ENCODE results near the gene RSU1. TPM values are rescaled to one million over a fixed set of nuclear protein-coding genes. Genes with fewer than 3 reads are reported as not detected.

Gene RSU1
- total and polyA plus RNA-seq, 10 of the 15 experiments (the other 5 are each of a cell fraction or from before 2014, with no cell fraction given): 49.2 to 139 (median 81.3) TPM

DNA sequence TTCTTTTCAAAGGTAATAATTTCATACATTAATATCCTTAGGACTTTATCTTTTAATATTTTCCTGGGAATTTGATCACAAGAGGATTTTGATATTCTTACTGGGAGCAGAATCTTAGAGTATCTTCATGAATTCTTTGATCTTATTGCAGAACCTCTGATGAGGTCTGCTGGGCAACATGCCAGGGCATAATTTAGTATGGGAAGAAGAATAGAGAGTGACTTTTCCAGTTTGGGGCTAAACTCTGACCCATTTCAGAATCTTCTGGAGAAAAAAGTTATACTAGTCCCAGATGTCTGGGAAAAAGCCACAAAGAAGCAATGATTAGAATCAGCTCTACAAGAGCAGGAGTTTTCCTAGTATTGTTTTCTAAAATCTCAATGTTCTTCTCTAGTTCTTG is 28.0 kb upstream of the RSU1 start:
- no peak overlapping the region for H3K27ac ChIP-seq (ENCODE audit: control insufficient read depth, insufficient read depth)
- DNase-seq (ENCODE audit: low read depth, low spot score): no peak
- no peaks in the 10 kb centered on the region for H3K9me3 ChIP-seq (replicated peaks; ENCODE audit: control insufficient read depth, insufficient read depth, low read length)
- H3K4me1 ChIP-seq (ENCODE audit: control insufficient read depth, insufficient read depth, low read length): no peaks in the 10 kb centered on the region
- no peak for FAIRE-seq
- no peak for ATAC-seq
- POLR2A ChIA-PET: no interaction called here
- RAD21 ChIA-PET (ENCODE audit: unreplicated experiment): interaction anchor here (1.3 kb wide), 1 partner anchor 411 kb away, joined by 8 read pairs; no protein-coding TSS in a partner anchor
- no peaks in the 10 kb centered on the region for H3K79me2 ChIP-seq (ENCODE audit: control insufficient read depth, insufficient read depth, low read length)
- no TSS peak for BruUV-seq (replicated peaks)
- H4K20me1 ChIP-seq (ENCODE audit: control insufficient read depth, insufficient read depth): no peaks in the 10 kb centered on the region
- in situ Hi-C loops (cut with MboI) (loop anchor here (5.0 to 25.0 kb wide), 2 partner anchors 412 to 892 kb away; no protein-coding TSS in a partner anchor), intact Hi-C loops (cut with micrococcal nuclease; ENCODE audit: unreplicated experiment) (loop anchor here (5.0 kb wide), 1 partner anchor 897 kb away; no protein-coding TSS in a partner anchor)
- no peak overlapping the region for H3K9ac ChIP-seq (ENCODE audit: control insufficient read depth, insufficient read depth, low read length)
- H3K27me3 ChIP-seq (replicated peaks in 1 of 2; ENCODE audit: control insufficient read depth in 2 of 2, insufficient read depth in 2 of 2, low read length in 1 of 2): no peaks in the 10 kb centered on the region; a peak in 1 of 4 replicates
- SMC1A ChIA-PET (ENCODE audit: uncharacterized antibody, unreplicated experiment): interaction anchor here (0.6 to 2.8 kb wide), 4 partner anchors 11 to 897 kb away, joined by 3 to 9 read pairs (median 5); no protein-coding TSS in a partner anchor
- no peak overlapping the region for H3K4me2 ChIP-seq (ENCODE audit: control insufficient read depth, insufficient read depth)
- H3K4me3 ChIP-seq: no peak overlapping the region
- CTCF ChIA-PET: interaction anchor here (0.6 to 2.3 kb wide), 4 partner anchors 11 to 481 kb away, joined by 3 to 18 read pairs (median 4); no protein-coding TSS in a partner anchor
- H2AFZ ChIP-seq (ENCODE audit: control insufficient read depth, low read depth, low read length): no peak overlapping the region
- H3K36me3 ChIP-seq (ENCODE audit: control insufficient read depth in 2 of 2, insufficient read depth in 2 of 2, low read length in 1 of 2): no peaks in the 10 kb centered on the region
- no peak for TF ChIP-seq ZBED1 (IDR thresholded peaks at IDR 0.05; ENCODE audit: borderline replicate concordance)

DNA sequence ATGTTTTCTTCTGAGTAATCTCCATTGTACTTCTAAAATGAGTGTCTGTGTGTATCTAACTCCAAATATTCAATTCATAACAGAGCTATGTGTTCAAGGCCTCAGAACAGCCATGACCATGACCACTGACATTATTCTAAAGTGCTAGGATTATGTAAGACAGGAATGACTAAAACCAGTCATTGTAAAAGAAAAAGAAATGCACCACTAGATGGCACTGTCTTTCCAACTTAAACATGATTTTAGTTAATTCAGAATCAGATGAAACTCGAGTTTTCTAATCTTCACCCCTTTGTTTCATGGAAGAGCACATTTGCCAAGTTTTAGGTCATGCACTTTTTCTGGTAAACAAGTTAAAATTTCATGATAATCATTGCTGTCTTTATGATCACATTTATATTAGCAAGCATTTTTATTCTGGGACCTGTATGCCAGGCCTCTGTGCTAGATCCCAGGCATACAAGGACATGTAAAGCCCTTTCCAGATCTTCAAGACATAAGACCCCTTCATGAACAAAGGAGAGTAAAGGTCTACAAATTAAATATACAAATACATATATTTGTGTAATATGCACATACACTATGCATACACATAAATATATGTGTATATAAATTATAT is 26.1 kb upstream of the RSU1 start:
- Histone ChIP-seq H3K4me3 (no peak overlapping the region), H3K4me1 (ENCODE audit: control insufficient read depth, insufficient read depth, low read length) (no peaks in the 10 kb centered on the region), H3K27ac (ENCODE audit: control insufficient read depth, insufficient read depth) (no peak overlapping the region), H3K79me2 (ENCODE audit: control insufficient read depth, insufficient read depth, low read length) (no peaks in the 10 kb centered on the region), H3K9ac (ENCODE audit: control insufficient read depth, insufficient read depth, low read length) (no peak overlapping the region), H3K4me2 (ENCODE audit: control insufficient read depth, insufficient read depth) (no peak overlapping the region), H3K36me3 (ENCODE audit: control insufficient read depth in 2 of 2, insufficient read depth in 2 of 2, low read length in 1 of 2) (no peaks in the 10 kb centered on the region), H3K27me3 (replicated peaks in 1 of 2; ENCODE audit: control insufficient read depth in 2 of 2, insufficient read depth in 2 of 2, low read length in 1 of 2) (no peaks in the 10 kb centered on the region; a peak in 1 of 4 replicates), H4K20me1 (ENCODE audit: control insufficient read depth, insufficient read depth) (no peaks in the 10 kb centered on the region), H3K9me3 (replicated peaks; ENCODE audit: control insufficient read depth, insufficient read depth, low read length) (no peaks in the 10 kb centered on the region), H2AFZ (ENCODE audit: control insufficient read depth, low read depth, low read length) (no peak overlapping the region)
- ChIA-PET SMC1A (ENCODE audit: uncharacterized antibody, unreplicated experiment) (interaction anchor here (1.0 to 2.8 kb wide), 3 partner anchors 10 to 413 kb away, joined by 3 to 9 read pairs (median 3); no protein-coding TSS in a partner anchor), CTCF (interaction anchor here (1.0 to 1.8 kb wide), 5 partner anchors 10 to 415 kb away, joined by 3 to 6 read pairs (median 4); no protein-coding TSS in a partner anchor), POLR2A (no interaction called here), RAD21 (ENCODE audit: unreplicated experiment) (no interaction called here)
- DNase-seq (ENCODE audit: low read depth, low spot score): peak; percentile 12
- FAIRE-seq: peak; percentile 98
- in situ Hi-C loops (cut with MboI): loop anchor here (25.0 kb wide), 1 partner anchor 894 kb away; no protein-coding TSS in a partner anchor
- 0% methylated on average over 1 of the region's 1 CpG for WGBS (ENCODE audit: insufficient coverage, insufficient replicate concordance, low lambda C conversion rate, missing lambda C conversion rate)
- no TSS peak for BruUV-seq (replicated peaks)
- ATAC-seq: peak; percentile 78
- intact Hi-C loops (cut with micrococcal nuclease; ENCODE audit: unreplicated experiment): loop anchor here (1.0 to 5.0 kb wide), 3 partner anchors 414 to 589 kb away; no protein-coding TSS in a partner anchor
- TF ChIP-seq ZNF274 (IDR thresholded peaks at IDR 0.05; ENCODE audit: insufficient read depth, insufficient read length) (no peak), TARDBP (IDR thresholded peaks at IDR 0.05; ENCODE audit: borderline replicate concordance) (no peak), STAT1 (conservative IDR thresholded peaks at IDR 0.05) (no peak), IRF4 (IDR thresholded peaks at IDR 0.05; ENCODE audit: low read depth, low read length) (no peak), NFYA (IDR thresholded peaks at IDR 0.05; ENCODE audit: borderline replicate concordance, low read depth, low read length) (no peak), RELA (IDR thresholded peaks at IDR 0.05; ENCODE audit: borderline replicate concordance, partially characterized antibody) (no peak), JUND (IDR thresholded peaks at IDR 0.05; ENCODE audit: low read depth, low read length) (no peak), SMC3 (IDR thresholded peaks at IDR 0.05; ENCODE audit: borderline replicate concordance, low read length) (peak; percentile 46; the same call in 1 of the 2 replicates), HDAC6 (IDR thresholded peaks at IDR 0.05; ENCODE audit: unreplicated experiment) (no peak), CREM (IDR thresholded peaks at IDR 0.05; ENCODE audit: low read depth) (no peak), STAT3 (IDR thresholded peaks at IDR 0.05; ENCODE audit: low read depth, low read length) (no peak), SREBF2 (IDR thresholded peaks at IDR 0.05; ENCODE audit: low read length) (no peak), PAX5 (IDR thresholded peaks at IDR 0.05; ENCODE audit: borderline replicate concordance, low read depth, low read length) (no peak), BACH1 (IDR thresholded peaks at IDR 0.05; ENCODE audit: borderline replicate concordance) (no peak), TCF12 (IDR thresholded peaks at IDR 0.05; ENCODE audit: low read depth, low read length) (no peak)
- TF ChIP-seq, protein P1, sequence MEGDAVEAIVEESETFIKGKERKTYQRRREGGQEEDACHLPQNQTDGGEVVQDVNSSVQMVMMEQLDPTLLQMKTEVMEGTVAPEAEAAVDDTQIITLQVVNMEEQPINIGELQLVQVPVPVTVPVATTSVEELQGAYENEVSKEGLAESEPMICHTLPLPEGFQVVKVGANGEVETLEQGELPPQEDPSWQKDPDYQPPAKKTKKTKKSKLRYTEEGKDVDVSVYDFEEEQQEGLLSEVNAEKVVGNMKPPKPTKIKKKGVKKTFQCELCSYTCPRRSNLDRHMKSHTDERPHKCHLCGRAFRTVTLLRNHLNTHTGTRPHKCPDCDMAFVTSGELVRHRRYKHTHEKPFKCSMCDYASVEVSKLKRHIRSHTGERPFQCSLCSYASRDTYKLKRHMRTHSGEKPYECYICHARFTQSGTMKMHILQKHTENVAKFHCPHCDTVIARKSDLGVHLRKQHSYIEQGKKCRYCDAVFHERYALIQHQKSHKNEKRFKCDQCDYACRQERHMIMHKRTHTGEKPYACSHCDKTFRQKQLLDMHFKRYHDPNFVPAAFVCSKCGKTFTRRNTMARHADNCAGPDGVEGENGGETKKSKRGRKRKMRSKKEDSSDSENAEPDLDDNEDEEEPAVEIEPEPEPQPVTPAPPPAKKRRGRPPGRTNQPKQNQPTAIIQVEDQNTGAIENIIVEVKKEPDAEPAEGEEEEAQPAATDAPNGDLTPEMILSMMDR (IDR thresholded peaks at IDR 0.05 in 2 of 3, conservative IDR thresholded peaks at IDR 0.05 in 1 of 3; ENCODE audit: control insufficient read depth in 2 of 3, extremely low read depth in 1 of 3, insufficient read depth in 1 of 3, low read depth in 3 of 3, low read length in 3 of 3): peak; percentile 6 to 59 (median 58); a peak in 5 of 6 replicates
